Breast epithelium (tissue), 3 donors: ENCODE results near the gene MID1IP1.

Source experiments
- CTCF ChIP-seq, 3 donors: fragments of 450-650 bp; IDR thresholded peaks; one replicate each; pipeline ENCODE4 v1.5.1; 2016 to 2017; ENCODE audit warnings: antibody characterized with exemption in 3 of 3, mild to moderate bottlenecking in 3 of 3, moderate library complexity in 3 of 3
- POLR2A ChIP-seq: fragments of 450-650 bp; IDR thresholded peaks from one replicate; pipeline ENCODE4 v1.6.1; 2016; ENCODE audit warnings: antibody characterized with exemption, mild to moderate bottlenecking, moderate library complexity
- POLR2AphosphoS5 ChIP-seq, 3 donors: sonication (generic); formaldehyde crosslinking; IDR thresholded peaks; one replicate each; pipeline ENCODE4 v1.6.1; 2017; ENCODE audit warnings: antibody characterized with exemption in 3 of 3

- TF ChIP-seq POLR2A (no peak), CTCF (IDR thresholded peaks at IDR 0.05) (no peak), POLR2AphosphoS5 (IDR thresholded peaks at IDR 0.05) (no peak)
These were observed 17.9 kb downstream of the MID1IP1 start for GRCh38 chrX:38819163-38819562.
